ENCODE results near the gene TFAP2C. TPM values are rescaled to one million over a fixed set of nuclear protein-coding genes. Genes with fewer than 3 reads are reported as not detected.

TFAP2C gene
- total and polyA plus RNA-seq, 2 experiments from 2014 or later: 11.9 to 14.3 TPM

DNA sequence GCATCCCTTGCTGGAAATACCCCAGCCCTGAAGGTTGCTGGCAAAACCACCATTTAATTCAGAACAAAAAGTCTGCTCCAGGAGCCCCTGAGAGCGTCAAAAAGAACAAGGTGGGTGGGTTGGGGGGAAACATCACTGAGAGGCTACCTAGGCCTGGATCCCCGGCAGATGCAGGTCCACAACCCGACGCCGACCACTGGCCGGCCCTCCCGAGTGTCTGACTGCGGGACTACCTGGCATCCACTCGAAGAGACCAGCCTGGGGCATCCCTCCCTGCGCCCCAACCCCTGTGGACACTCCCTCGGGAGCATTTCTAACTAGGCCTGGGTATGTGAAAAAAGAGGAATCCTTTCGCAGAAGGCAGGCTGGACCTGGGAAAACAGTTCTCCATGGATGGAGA, 48.9 kb upstream of the TFAP2C start (continued):
- TF ChIP-seq, protein P1, sequence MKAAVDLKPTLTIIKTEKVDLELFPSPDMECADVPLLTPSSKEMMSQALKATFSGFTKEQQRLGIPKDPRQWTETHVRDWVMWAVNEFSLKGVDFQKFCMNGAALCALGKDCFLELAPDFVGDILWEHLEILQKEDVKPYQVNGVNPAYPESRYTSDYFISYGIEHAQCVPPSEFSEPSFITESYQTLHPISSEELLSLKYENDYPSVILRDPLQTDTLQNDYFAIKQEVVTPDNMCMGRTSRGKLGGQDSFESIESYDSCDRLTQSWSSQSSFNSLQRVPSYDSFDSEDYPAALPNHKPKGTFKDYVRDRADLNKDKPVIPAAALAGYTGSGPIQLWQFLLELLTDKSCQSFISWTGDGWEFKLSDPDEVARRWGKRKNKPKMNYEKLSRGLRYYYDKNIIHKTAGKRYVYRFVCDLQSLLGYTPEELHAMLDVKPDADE (IDR thresholded peaks at IDR 0.05): no peak
- TF ChIP-seq EZH2phosphoT487 (IDR thresholded peaks at IDR 0.05; ENCODE audit: unreplicated experiment) (no peak), POLR2AphosphoS5 (IDR thresholded peaks at IDR 0.05; ENCODE audit: low read depth) (no peak), ZNF331 (CRISPR knock-in tag; IDR thresholded peaks at IDR 0.05; ENCODE audit: low read depth) (no peak)

DNA sequence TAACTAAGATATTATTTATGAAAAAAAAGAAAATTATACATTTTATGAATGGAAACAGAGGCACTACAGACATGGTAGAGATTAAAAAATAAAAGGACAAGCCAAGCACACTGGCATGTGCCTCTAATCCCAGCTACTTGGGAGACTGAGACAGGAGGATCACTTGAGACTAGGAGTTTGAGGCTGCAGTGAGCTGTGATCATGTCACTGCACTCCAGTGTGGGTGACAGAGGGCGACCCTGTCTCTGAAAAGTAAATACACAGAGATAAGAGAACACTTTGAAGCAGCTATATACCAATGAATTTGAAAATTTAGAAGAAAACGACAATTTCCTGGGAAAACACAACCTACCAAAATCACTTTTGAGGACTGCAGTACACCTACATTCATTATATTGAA, 47.4 kb upstream of the TFAP2C start:
- no peak overlapping the region for H3K4me2 ChIP-seq
- no peak overlapping the region for H2AFZ ChIP-seq
- DNase-seq (ENCODE audit: low spot score): no peak
- Mint-ChIP-seq H3K9me3 (no peaks in the 10 kb centered on the region; the same call in 2 of the 3 replicates), H3K4me1 (peaks cover 15% of the 10 kb centered on the region; the same call in 2 of the 3 replicates), H3K4me3 (no peak overlapping the region), H3K27me3 (ENCODE audit: insufficient read depth, low read depth, poor library complexity) (peaks cover 3% of the 10 kb centered on the region), H3K27ac (no peak overlapping the region), H3K36me3 (ENCODE audit: low read depth) (no peaks in the 10 kb centered on the region)
- ATAC-seq: no peak
- no peaks in the 10 kb centered on the region for H4K20me1 ChIP-seq (replicated peaks; ENCODE audit: insufficient read depth)
- no peaks in the 10 kb centered on the region for H3K79me2 ChIP-seq (replicated peaks; ENCODE audit: insufficient read depth)
- H3K36me3 ChIP-seq (ENCODE audit: insufficient read depth): no peaks in the 10 kb centered on the region
- H3F3A ChIP-seq (replicated peaks; ENCODE audit: low read depth): no peaks in the 10 kb centered on the region
- H3K9me2 ChIP-seq (ENCODE audit: insufficient read depth): no peaks in the 10 kb centered on the region
- H3K27me3 ChIP-seq (ENCODE audit: insufficient read depth): no peaks in the 10 kb centered on the region
- no peak overlapping the region for H3K4me3 ChIP-seq
- no peak overlapping the region for H3K27ac ChIP-seq (ENCODE audit: low read depth)
- no peaks in the 10 kb centered on the region for H3K4me1 ChIP-seq (ENCODE audit: insufficient read depth)
- TF ChIP-seq STAT1 (IDR thresholded peaks at IDR 0.05; ENCODE audit: unreplicated experiment) (no peak), CREB1 (CRISPR knock-in tag; IDR thresholded peaks at IDR 0.05; ENCODE audit: low read depth) (no peak), CTCF (conservative IDR thresholded peaks at IDR 0.05; ENCODE audit: low read depth in 2 of 2) (no peak), EZH2phosphoT487 (IDR thresholded peaks at IDR 0.05; ENCODE audit: unreplicated experiment) (no peak), JUNB (IDR thresholded peaks at IDR 0.05; ENCODE audit: unreplicated experiment) (no peak), ZNF331 (CRISPR knock-in tag; IDR thresholded peaks at IDR 0.05; ENCODE audit: low read depth) (no peak), POLR2AphosphoS5 (IDR thresholded peaks at IDR 0.05; ENCODE audit: low read depth) (no peak), ZNF462 (CRISPR knock-in tag; IDR thresholded peaks at IDR 0.05) (no peak), EZH2 (IDR thresholded peaks at IDR 0.05; ENCODE audit: low read depth, unreplicated experiment) (no peak)
- TF ChIP-seq, protein P2, sequence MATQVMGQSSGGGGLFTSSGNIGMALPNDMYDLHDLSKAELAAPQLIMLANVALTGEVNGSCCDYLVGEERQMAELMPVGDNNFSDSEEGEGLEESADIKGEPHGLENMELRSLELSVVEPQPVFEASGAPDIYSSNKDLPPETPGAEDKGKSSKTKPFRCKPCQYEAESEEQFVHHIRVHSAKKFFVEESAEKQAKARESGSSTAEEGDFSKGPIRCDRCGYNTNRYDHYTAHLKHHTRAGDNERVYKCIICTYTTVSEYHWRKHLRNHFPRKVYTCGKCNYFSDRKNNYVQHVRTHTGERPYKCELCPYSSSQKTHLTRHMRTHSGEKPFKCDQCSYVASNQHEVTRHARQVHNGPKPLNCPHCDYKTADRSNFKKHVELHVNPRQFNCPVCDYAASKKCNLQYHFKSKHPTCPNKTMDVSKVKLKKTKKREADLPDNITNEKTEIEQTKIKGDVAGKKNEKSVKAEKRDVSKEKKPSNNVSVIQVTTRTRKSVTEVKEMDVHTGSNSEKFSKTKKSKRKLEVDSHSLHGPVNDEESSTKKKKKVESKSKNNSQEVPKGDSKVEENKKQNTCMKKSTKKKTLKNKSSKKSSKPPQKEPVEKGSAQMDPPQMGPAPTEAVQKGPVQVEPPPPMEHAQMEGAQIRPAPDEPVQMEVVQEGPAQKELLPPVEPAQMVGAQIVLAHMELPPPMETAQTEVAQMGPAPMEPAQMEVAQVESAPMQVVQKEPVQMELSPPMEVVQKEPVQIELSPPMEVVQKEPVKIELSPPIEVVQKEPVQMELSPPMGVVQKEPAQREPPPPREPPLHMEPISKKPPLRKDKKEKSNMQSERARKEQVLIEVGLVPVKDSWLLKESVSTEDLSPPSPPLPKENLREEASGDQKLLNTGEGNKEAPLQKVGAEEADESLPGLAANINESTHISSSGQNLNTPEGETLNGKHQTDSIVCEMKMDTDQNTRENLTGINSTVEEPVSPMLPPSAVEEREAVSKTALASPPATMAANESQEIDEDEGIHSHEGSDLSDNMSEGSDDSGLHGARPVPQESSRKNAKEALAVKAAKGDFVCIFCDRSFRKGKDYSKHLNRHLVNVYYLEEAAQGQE (IDR thresholded peaks at IDR 0.05; ENCODE audit: unreplicated experiment): no peak
- TF ChIP-seq, protein P1 (IDR thresholded peaks at IDR 0.05): no peak
